Activated T-cell treated with anti-CD3 and anti-CD28 coated beads for 1 hour (primary cell): ENCODE measurements around the gene CAVIN2.
"Not testable (repeated sequence)": the region's sequence is repeated elsewhere in the genome, so short reads cannot be mapped to it uniquely, and the experiment has no call there.

Source experiments
- DNase-seq: peaks from one replicate; pipeline ENCODE4 v3.0.0-alpha.2; 2020; ENCODE audit warnings: low read depth

Gene CAVIN2

DNA sequence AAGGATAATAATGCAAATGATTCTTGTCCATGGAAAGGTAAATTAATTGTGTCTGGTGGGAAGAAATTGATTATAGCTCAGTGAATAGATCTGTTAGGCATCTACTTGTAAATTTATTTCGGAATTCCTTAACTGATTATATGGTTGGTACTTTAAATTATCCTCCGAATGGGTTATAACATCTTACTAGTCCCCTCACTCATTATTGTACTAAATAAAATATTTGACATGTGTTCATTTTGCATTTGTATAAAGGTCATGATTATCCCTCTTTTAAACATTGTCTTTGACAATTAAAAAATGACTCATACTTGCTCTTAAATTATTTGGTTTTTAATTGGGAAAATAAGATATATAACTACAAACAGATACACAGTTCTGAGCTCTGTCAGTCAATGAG, 47.4 kb downstream of the CAVIN2 start:
- DNase-seq, result no peak

DNA sequence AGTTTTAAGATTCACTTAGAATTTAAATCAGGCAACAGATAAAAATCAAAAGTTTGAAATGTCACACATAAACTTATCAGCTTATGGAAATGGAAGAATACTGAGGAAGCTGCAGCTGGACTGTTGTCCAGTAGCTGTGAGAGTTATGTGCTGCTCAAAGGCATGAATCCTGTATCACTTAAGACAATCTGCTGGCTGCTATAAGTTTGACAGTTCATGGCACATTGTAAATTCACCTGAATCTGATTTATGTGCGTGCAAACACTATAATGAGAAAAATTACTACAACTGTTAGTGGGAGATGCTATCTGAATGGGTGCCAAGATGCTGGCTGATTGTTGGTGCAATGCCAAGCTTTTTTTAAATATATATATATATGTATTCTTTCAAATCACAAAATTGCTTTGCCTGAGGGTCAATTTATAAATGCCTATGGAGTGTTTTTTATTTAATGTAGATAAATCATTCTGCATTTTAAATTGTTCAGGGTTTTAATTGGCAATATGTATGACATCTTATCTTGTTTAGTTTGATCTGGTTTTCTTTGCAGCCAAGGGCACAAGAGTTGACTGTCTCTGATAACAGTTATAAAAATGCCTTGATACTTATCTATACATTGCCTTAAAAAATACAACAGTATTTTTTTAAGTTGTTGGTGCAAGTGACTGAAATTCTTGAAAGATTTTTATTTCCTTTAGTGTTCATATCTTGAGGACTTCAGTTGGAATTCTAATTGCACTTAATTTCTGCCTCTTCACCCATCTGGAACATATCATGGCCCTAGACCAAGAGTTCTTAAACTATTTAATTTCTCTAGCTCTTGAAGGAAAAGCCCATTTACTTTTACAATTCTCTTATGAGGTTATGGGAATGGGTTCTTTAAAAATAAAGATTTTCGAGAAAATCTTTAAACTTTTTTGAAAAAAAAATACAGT, 48.7 kb downstream of the CAVIN2 start:
- DNase-seq, result no peak

DNA sequence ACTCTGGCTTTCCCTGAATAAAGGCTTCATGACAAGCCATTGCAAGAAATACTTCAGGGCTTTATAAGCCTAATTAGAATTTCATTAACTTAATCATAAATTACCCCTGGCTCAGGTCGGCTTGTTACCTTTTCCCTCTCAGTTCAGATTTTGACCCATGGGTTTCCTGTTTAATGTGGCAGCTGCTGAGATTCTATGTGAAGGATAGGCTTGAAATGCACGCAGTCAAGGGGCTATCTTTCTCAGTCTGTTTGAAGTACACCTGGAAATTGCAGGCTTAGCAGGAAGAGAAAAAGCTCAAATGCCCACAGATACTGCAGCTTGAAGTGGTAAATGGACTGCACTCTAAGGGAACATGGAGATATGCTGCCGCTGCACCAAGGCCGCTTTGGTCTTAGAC, 49.4 kb downstream of the CAVIN2 start:
- DNase-seq, result no peak

DNA sequence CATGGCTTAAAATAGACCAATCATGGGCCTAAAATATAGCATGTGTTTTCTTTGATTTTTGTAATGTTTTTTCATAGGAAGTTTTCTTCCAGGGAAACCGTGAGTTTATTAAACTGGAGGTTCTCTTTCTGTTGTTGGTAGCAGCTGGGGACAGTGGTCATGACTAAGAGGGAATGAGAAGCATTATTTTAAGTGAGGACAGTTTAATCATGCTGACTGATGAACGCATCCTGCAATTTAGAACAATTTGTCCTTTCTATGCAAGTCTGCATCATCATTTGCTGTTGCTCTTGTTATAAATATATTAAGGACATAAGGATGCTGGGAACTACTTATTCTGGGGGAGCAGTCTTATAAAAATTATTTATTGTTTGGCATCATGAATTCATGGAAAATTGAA, 51.2 kb downstream of the CAVIN2 start:
- no peak for DNase-seq

DNA sequence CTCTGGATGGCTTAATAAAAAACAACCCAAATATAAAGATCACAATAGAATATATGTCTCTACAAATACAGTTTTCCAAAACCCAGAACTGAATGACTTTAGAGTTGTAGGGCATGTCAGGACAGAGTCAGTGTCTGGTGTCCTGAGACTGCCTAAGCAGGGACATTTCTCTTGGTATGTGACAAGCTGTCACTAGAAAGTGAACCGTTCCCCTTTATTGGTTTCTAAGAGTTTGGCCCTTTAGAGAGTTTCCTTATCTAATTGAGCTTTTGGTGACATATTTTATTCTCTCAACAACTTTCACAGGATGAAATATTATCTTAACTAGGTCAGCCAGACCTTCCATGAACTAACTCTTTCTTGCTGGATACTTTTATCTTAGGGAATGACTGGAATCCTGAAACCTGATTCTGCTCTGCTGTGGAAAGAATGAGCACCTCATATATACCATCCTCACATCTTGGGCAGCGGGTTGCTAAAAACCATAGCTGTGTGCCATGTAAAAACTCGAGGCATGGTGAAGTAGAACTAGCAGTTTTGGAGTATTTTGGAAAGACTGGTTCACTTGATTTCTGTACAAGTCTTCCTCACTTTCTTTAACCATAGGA, 54.8 kb downstream of the CAVIN2 start:
- no peak for DNase-seq

DNA sequence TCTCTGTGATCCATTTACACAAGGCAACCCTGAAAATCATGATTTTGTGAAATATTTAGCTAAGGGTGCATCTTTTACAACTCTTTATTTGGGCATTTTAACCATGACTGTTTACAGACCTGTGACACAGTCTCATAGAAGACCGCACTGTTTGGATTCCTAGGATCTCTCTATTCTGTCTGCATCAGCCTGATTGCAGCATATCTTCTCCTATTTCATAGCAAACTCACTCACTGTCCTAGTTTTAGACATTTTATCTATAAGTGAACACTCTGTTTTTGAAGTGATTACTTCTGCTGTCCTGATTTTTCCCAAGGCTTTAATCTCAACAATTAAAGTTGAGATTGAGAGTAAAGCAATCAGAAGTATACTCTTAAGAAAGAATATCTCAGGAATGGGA, 56.2 kb downstream of the CAVIN2 start:
- no peak for DNase-seq

DNA sequence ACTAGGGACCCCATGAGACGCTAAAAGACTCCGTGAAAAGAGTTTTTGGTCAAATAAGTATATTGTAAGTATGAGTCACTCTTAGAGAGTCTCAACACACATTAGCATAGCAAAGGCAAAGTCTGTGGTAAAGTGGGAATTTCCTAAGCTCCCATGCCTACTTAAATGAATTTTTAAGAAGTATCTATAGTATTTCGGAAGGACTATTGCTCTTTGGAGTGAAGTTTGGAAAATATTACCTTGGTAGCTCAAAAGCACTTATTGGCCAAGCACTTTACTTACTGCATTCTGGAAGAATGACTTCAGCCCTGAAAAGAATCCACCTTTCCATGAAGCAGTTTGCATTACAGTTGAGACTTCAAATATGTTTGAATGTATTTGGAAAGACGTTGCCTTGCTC, 57.1 kb downstream of the CAVIN2 start:
- no peak for DNase-seq

DNA sequence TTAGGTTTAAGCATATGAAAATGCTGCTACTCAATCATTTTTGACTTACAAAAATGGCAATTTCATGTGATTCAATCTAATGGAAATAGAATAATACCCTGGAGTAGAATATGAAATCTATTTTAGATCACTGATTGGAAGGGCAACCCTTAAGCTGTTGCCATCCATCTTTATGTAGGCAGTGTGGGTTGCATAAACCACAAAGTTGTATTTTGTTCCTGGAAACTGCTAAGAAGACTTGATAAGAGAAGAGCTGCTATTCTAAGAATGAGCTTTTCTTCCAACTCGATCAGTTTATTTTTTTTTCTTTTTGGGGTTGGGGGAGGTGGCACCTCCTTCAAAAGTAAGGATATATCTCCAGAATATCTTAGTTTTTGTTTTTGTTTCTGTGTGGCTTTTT, 60.2 kb downstream of the CAVIN2 start:
- DNase-seq, result no peak

DNA sequence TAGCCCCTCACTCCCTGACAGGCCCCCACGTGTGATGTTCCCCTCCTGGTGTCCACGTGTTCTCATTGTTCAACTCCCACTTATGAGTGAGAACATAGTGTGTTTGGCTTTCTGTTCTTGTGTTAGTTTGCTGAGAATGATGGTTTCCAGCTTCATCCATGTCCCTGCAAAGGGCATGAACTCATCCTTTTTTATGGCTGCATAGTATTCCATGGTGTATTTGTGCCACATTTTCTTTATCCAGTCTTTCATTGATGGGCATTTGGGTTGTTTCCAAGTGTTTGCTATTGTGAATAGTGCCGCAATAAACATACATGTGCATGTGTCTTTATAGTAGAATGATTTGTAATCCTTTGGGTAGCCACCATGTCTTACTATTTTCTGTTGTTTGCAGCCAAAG, 61.2 kb downstream of the CAVIN2 start:
- DNase-seq, result not testable (repeated sequence)
